SK-N-SH (cell line): Measurements from ENCODE around the gene SHROOM4. TPM values are rescaled to one million over a fixed set of nuclear protein-coding genes. Genes with fewer than 3 reads are reported as not detected.

Experiments used
- CTCF ChIA-PET: fragments of 300-600, 350-600 bp; formaldehyde crosslinking; extraction: SDS; loops from one replicate; lab custom pipeline; 2021; lab: Yijun Ruan, JAX
- POLR2A ChIA-PET: fragments of 350-600 bp; sonication (Branson Sonifier 250); formaldehyde crosslinking; extraction: SDS; loops from one replicate; lab custom pipeline; 2020; ENCODE audit warnings: antibody characterized with exemption, inconsistent platforms; lab: Yijun Ruan, JAX
- DNase-seq: peaks from one replicate; pipeline ENCODE4 v3.0.0; 2012
- H2AFZ ChIP-seq: fragments of 200-600 bp; sonication (generic); 2 replicates; pipeline ENCODE4 v1.8.1; 2016; ENCODE audit warnings: antibody characterized with exemption, mild to moderate bottlenecking, low read depth
- H3F3A ChIP-seq: fragments of 200-600 bp; sonication (generic); replicated peaks from 2 replicates; pipeline ENCODE3; 2016; ENCODE audit warnings: antibody characterized with exemption, mild to moderate bottlenecking; ENCODE audit not compliant: insufficient read depth
- H3K27ac ChIP-seq, 2 experiments: fragments of 200-500 bp in 1 of 2; fragments of 200-600 bp in 1 of 2; sonication (Bioruptor generic) in 1 of 2; sonication (generic), shearing (Covaris generic) in 1 of 2; 2 replicates each; pipeline versions ENCODE4 v1.5.1 to v1.6.1; 2014 to 2016; ENCODE audit warnings: low read depth in 2 of 2, inconsistent platforms in 1 of 2, low read length in 1 of 2, mild to moderate bottlenecking in 1 of 2, mixed read lengths in 1 of 2
- H3K27me3 ChIP-seq: fragments of 200-600 bp; sonication (generic), shearing (Covaris generic); 2 replicates; pipeline ENCODE4 v1.6.1; 2016; ENCODE audit warnings: mixed run types; ENCODE audit not compliant: insufficient read depth
- H3K36me3 ChIP-seq, 2 experiments: fragments of 200-500 bp in 1 of 2; fragments of 200-600 bp in 1 of 2; sonication (Bioruptor generic) in 1 of 2; sonication (generic) in 1 of 2; replicated peaks in 1 of 2; 2 replicates each; pipeline versions ENCODE3 to v1.5.1; 2014 to 2016; ENCODE audit warnings: low read length in 1 of 2, mild to moderate bottlenecking in 1 of 2; ENCODE audit not compliant: insufficient read depth in 2 of 2, control insufficient read depth in 1 of 2
- H3K4me1 ChIP-seq, 2 experiments: fragments of 200-500 bp in 1 of 2; fragments of 200-600 bp in 1 of 2; sonication (Bioruptor generic) in 1 of 2; sonication (generic), shearing (Covaris generic) in 1 of 2; 2 replicates each; pipeline versions ENCODE4 v1.5.1 to v1.6.1; 2014 to 2016; ENCODE audit warnings: low read depth in 1 of 2, low read length in 1 of 2, mixed run types in 1 of 2; ENCODE audit not compliant: insufficient read depth in 2 of 2, control insufficient read depth in 1 of 2
- H3K4me2 ChIP-seq: fragments of 200-600 bp; sonication (generic), shearing (Covaris generic); 2 replicates; pipeline ENCODE4 v1.6.1; 2017; ENCODE audit warnings: mixed run types
- H3K4me3 ChIP-seq, 2 experiments: fragments of 200-500 bp in 1 of 2; fragments of 200-600 bp in 1 of 2; sonication (Bioruptor generic) in 1 of 2; sonication (generic), shearing (Covaris generic) in 1 of 2; 2 replicates each; pipeline versions ENCODE4 v1.5.1 to v1.8.1; 2014 to 2016; ENCODE audit warnings: low read depth in 2 of 2, inconsistent platforms in 1 of 2, low read length in 1 of 2, mild to moderate bottlenecking in 1 of 2, mixed read lengths in 1 of 2, moderate library complexity in 1 of 2
- H3K79me2 ChIP-seq: fragments of 200-600 bp; sonication (generic); 2 replicates; pipeline ENCODE4 v1.8.1; 2017; ENCODE audit warnings: mild to moderate bottlenecking; ENCODE audit not compliant: insufficient read depth
- H3K9ac ChIP-seq: fragments of 200-600 bp; sonication (generic); 2 replicates; pipeline ENCODE4 v1.6.1; 2017; ENCODE audit warnings: mixed run types
- H3K9me2 ChIP-seq: fragments of 200-600 bp; sonication (generic); 2 replicates; pipeline ENCODE4 v1.6.1; 2017; ENCODE audit warnings: mixed run types
- H3K9me3 ChIP-seq: fragments of 200-600 bp; sonication (generic); 2 replicates; pipeline ENCODE4 v1.6.1; 2017; ENCODE audit warnings: mixed run types, mild to moderate bottlenecking, moderate library complexity
- H4K20me1 ChIP-seq: fragments of 200-600 bp; sonication (generic); 2 replicates; pipeline ENCODE4 v1.6.1; 2017; ENCODE audit warnings: mild to moderate bottlenecking, mixed run types; ENCODE audit not compliant: insufficient read depth
- EP300 ChIP-seq, 2 experiments: IDR thresholded peaks; 2 replicates each; pipeline versions ENCODE4 v1.4.0 to v1.6.1; 2012; ENCODE audit warnings: borderline replicate concordance in 1 of 2, low read depth in 1 of 2, low read length in 1 of 2
- EZH2phosphoT487 ChIP-seq: fragments of 200-600 bp; sonication (generic); IDR thresholded peaks from 2 replicates; pipeline ENCODE4 v1.6.1; 2017; ENCODE audit warnings: low read depth, mixed run types, mild to moderate bottlenecking, antibody characterized with exemption, moderate library complexity, borderline replicate concordance
- GABPA ChIP-seq: IDR thresholded peaks from 2 replicates; pipeline ENCODE4 v1.4.0; 2012; ENCODE audit warnings: low read depth, mild to moderate bottlenecking
- JUND ChIP-seq: IDR thresholded peaks from 2 replicates; pipeline ENCODE4 v1.4.0; 2012
- NRF1 ChIP-seq: IDR thresholded peaks from 2 replicates; pipeline ENCODE4 v1.6.1; 2012; ENCODE audit warnings: low read depth, mild to moderate bottlenecking, low read length
- RAD21 ChIP-seq: IDR thresholded peaks from 2 replicates; pipeline ENCODE4 v1.6.1; 2012; ENCODE audit warnings: mild to moderate bottlenecking, low read length
- RFX5 ChIP-seq: IDR thresholded peaks from 2 replicates; pipeline ENCODE4 v1.6.1; 2012; ENCODE audit warnings: mild to moderate bottlenecking, improper control_type of control experiment, low read length
- RXRA ChIP-seq: IDR thresholded peaks from 2 replicates; pipeline ENCODE4 v1.4.0; 2012; ENCODE audit warnings: low read depth, mild to moderate bottlenecking, borderline replicate concordance
- SIN3A ChIP-seq: IDR thresholded peaks from 2 replicates; pipeline ENCODE4 v1.6.1; 2012; ENCODE audit warnings: low read depth, mild to moderate bottlenecking, low read length, moderate library complexity, borderline replicate concordance
- SMC3 ChIP-seq: IDR thresholded peaks from 2 replicates; pipeline ENCODE4 v1.6.1; 2012; ENCODE audit warnings: low read depth, low read length, improper control_type of control experiment
- TAF1 ChIP-seq: IDR thresholded peaks from 2 replicates; pipeline ENCODE4 v1.6.1; 2012; ENCODE audit warnings: low read depth, mild to moderate bottlenecking, low read length, moderate library complexity, borderline replicate concordance
- TCF12 ChIP-seq: IDR thresholded peaks from 2 replicates; pipeline ENCODE4 v1.4.0; 2012
- YY1 ChIP-seq: IDR thresholded peaks from 2 replicates; pipeline ENCODE4 v1.4.0; 2012; ENCODE audit warnings: low read depth, mild to moderate bottlenecking
- WGBS: methylation state at CpG from one replicate; pipeline ENCODE4 v1.1.6; 2017; ENCODE audit warnings: low lambda C conversion rate; 5-methylcytosine and 5-hydroxymethylcytosine counted together
- polyA plus RNA-seq, 3 experiments: library from polyadenylated mRNA; depleted of rRNA; stranded (reverse); fragments of >200 nt; gene quantifications; 2 replicates each; pipeline ENCODE4 v1.2.3, GENCODE V29; 2012
- TF ChIP-seq, protein P1 (sequence below): IDR thresholded peaks from 2 replicates; pipeline ENCODE4; 2012
- TF ChIP-seq, protein P2 (sequence below): fragments of 150-350 bp; IDR thresholded peaks from 2 replicates; pipeline ENCODE4 v1.6.1; 2016; ENCODE audit warnings: mild to moderate bottlenecking, low read depth, low read length
- TF ChIP-seq, protein P3 (sequence below): fragments of 150-350 bp; IDR thresholded peaks from 2 replicates; pipeline ENCODE4 v1.6.1; 2017; ENCODE audit warnings: antibody characterized with exemption, low read length, low read depth, borderline replicate concordance
- TF ChIP-seq, protein P4 (sequence below): IDR thresholded peaks from 2 replicates; pipeline ENCODE4 v1.6.1; 2012; ENCODE audit warnings: mild to moderate bottlenecking, low read depth, low read length, moderate library complexity
- TF ChIP-seq, protein P5 (sequence below): IDR thresholded peaks from 2 replicates; pipeline ENCODE4 v1.4.0; 2012; ENCODE audit warnings: low read depth, borderline replicate concordance
- TF ChIP-seq, protein P6 (sequence below): IDR thresholded peaks from 2 replicates; pipeline ENCODE4 v1.4.0; 2012; ENCODE audit warnings: low read depth, borderline replicate concordance

SHROOM4 gene
- polyA plus RNA-seq, 1 of the 3 experiments (the other 2 are of a cell fraction), result 0.31 TPM

DNA sequence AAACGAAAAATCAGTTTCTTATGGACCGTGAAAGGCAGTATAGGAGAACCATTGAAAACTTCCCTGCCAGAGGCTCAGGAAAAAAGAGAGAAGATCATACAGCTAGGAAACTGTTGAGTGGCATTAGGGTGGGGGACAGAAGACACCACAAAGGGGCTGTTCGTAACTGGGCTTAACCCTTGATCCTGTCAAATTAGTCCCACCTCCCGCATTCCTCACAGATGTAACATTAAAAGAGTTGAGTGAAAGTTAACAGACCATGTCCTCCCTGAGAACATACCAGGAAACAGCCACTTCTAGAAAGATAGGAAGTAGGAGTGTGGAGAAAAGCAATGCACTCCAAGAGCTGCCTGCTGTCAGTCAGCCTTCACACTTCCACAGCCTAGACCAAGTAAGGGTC lies 8.7 kb downstream of the SHROOM4 start (continued):
- TF ChIP-seq, protein P1, sequence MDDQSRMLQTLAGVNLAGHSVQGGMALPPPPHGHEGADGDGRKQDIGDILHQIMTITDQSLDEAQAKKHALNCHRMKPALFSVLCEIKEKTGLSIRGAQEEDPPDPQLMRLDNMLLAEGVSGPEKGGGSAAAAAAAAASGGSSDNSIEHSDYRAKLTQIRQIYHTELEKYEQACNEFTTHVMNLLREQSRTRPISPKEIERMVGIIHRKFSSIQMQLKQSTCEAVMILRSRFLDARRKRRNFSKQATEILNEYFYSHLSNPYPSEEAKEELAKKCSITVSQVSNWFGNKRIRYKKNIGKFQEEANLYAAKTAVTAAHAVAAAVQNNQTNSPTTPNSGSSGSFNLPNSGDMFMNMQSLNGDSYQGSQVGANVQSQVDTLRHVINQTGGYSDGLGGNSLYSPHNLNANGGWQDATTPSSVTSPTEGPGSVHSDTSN, result no peak
- TF ChIP-seq RFX5, result no peak

DNA sequence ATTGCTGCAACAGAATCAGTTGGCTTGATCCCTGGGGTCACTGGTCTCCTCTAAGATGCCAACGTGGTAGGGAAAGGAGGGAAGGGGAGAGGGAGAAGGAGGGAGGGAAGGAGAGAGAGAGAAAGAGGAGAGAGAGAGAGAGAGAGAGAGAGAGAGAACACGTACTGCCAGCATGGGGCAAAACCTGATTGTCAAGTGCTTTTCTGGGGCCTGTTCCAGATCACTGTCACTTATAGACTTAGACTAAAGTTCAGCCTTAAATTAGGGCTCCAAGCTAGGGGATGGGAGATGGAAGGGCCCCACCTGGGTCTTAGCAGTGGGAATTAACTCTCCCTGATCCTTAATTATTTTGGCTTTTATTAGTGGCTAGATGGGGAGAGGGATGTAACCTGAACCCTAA lies 12.9 kb downstream of the SHROOM4 start:
- Histone ChIP-seq H3F3A (no peaks in the 10 kb centered on the region), H4K20me1 (no peaks in the 10 kb centered on the region), H3K9ac (no peak overlapping the region), H3K4me3 (no peak overlapping the region), H2AFZ (no peak overlapping the region), H3K36me3 (no peaks in the 10 kb centered on the region), H3K4me2 (no peak overlapping the region)
- TF ChIP-seq, protein P2, sequence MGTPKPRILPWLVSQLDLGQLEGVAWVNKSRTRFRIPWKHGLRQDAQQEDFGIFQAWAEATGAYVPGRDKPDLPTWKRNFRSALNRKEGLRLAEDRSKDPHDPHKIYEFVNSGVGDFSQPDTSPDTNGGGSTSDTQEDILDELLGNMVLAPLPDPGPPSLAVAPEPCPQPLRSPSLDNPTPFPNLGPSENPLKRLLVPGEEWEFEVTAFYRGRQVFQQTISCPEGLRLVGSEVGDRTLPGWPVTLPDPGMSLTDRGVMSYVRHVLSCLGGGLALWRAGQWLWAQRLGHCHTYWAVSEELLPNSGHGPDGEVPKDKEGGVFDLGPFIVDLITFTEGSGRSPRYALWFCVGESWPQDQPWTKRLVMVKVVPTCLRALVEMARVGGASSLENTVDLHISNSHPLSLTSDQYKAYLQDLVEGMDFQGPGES, result no peak
- TF ChIP-seq GABPA (no peak), TCF12 (no peak), EP300 (IDR thresholded peaks at IDR 0.05; ENCODE audit: borderline replicate concordance in 1 of 2, low read depth in 1 of 2, low read length in 1 of 2) (no peak), RXRA (no peak), YY1 (no peak), NRF1 (no peak), RFX5 (no peak), SIN3A (no peak), EZH2phosphoT487 (no peak), SMC3 (no peak), TAF1 (no peak), JUND (no peak), RAD21 (no peak)
- TF ChIP-seq, protein P3, sequence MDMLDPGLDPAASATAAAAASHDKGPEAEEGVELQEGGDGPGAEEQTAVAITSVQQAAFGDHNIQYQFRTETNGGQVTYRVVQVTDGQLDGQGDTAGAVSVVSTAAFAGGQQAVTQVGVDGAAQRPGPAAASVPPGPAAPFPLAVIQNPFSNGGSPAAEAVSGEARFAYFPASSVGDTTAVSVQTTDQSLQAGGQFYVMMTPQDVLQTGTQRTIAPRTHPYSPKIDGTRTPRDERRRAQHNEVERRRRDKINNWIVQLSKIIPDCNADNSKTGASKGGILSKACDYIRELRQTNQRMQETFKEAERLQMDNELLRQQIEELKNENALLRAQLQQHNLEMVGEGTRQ, result no peak
- TF ChIP-seq, protein P4, sequence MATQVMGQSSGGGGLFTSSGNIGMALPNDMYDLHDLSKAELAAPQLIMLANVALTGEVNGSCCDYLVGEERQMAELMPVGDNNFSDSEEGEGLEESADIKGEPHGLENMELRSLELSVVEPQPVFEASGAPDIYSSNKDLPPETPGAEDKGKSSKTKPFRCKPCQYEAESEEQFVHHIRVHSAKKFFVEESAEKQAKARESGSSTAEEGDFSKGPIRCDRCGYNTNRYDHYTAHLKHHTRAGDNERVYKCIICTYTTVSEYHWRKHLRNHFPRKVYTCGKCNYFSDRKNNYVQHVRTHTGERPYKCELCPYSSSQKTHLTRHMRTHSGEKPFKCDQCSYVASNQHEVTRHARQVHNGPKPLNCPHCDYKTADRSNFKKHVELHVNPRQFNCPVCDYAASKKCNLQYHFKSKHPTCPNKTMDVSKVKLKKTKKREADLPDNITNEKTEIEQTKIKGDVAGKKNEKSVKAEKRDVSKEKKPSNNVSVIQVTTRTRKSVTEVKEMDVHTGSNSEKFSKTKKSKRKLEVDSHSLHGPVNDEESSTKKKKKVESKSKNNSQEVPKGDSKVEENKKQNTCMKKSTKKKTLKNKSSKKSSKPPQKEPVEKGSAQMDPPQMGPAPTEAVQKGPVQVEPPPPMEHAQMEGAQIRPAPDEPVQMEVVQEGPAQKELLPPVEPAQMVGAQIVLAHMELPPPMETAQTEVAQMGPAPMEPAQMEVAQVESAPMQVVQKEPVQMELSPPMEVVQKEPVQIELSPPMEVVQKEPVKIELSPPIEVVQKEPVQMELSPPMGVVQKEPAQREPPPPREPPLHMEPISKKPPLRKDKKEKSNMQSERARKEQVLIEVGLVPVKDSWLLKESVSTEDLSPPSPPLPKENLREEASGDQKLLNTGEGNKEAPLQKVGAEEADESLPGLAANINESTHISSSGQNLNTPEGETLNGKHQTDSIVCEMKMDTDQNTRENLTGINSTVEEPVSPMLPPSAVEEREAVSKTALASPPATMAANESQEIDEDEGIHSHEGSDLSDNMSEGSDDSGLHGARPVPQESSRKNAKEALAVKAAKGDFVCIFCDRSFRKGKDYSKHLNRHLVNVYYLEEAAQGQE, result no peak
- TF ChIP-seq, protein P5, sequence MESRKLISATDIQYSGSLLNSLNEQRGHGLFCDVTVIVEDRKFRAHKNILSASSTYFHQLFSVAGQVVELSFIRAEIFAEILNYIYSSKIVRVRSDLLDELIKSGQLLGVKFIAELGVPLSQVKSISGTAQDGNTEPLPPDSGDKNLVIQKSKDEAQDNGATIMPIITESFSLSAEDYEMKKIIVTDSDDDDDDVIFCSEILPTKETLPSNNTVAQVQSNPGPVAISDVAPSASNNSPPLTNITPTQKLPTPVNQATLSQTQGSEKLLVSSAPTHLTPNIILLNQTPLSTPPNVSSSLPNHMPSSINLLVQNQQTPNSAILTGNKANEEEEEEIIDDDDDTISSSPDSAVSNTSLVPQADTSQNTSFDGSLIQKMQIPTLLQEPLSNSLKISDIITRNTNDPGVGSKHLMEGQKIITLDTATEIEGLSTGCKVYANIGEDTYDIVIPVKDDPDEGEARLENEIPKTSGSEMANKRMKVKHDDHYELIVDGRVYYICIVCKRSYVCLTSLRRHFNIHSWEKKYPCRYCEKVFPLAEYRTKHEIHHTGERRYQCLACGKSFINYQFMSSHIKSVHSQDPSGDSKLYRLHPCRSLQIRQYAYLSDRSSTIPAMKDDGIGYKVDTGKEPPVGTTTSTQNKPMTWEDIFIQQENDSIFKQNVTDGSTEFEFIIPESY, result no peak
- TF ChIP-seq, protein P6, sequence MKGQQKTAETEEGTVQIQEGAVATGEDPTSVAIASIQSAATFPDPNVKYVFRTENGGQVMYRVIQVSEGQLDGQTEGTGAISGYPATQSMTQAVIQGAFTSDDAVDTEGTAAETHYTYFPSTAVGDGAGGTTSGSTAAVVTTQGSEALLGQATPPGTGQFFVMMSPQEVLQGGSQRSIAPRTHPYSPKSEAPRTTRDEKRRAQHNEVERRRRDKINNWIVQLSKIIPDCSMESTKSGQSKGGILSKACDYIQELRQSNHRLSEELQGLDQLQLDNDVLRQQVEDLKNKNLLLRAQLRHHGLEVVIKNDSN, result no peak
- TF ChIP-seq, all 33 proteins: peak for 0
- Histone ChIP-seq H3K9me2 (no peaks in the 10 kb centered on the region), H3K27me3 (no peaks in the 10 kb centered on the region), H3K9me3 (no peaks in the 10 kb centered on the region), H3K79me2 (no peaks in the 10 kb centered on the region), H3K4me1 (no peaks in the 10 kb centered on the region), H3K27ac (no peak overlapping the region)
- DNase-seq, result no peak
- ChIA-PET CTCF (no interaction called here), POLR2A (no interaction called here)
- WGBS, result 5% methylated on average over 2 of the region's 2 CpGs
